ENCODE measurements around the gene DNAH1. TPM values are rescaled to one million over a fixed set of nuclear protein-coding genes. Genes with fewer than 3 reads are reported as not detected.

Gene DNAH1
- total RNA-seq, 2 experiments from 2014 or later, result 5.8 to 14.2 TPM

GRCh38 chr3:52401551-52401950, 85.4 kb downstream of the DNAH1 start:
- TF ChIP-seq, protein P1, sequence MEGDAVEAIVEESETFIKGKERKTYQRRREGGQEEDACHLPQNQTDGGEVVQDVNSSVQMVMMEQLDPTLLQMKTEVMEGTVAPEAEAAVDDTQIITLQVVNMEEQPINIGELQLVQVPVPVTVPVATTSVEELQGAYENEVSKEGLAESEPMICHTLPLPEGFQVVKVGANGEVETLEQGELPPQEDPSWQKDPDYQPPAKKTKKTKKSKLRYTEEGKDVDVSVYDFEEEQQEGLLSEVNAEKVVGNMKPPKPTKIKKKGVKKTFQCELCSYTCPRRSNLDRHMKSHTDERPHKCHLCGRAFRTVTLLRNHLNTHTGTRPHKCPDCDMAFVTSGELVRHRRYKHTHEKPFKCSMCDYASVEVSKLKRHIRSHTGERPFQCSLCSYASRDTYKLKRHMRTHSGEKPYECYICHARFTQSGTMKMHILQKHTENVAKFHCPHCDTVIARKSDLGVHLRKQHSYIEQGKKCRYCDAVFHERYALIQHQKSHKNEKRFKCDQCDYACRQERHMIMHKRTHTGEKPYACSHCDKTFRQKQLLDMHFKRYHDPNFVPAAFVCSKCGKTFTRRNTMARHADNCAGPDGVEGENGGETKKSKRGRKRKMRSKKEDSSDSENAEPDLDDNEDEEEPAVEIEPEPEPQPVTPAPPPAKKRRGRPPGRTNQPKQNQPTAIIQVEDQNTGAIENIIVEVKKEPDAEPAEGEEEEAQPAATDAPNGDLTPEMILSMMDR (conservative IDR thresholded peaks at IDR 0.05; ENCODE audit: low read length), result no peak
- POLR2A ChIA-PET, result no interaction called here
- intact Hi-C loops (cut with micrococcal nuclease; ENCODE audit: unreplicated experiment), result no loop called here
- no peak overlapping the region for H2AFZ ChIP-seq (ENCODE audit: low read length)
- no peaks in the 10 kb centered on the region for H3K4me1 ChIP-seq (ENCODE audit: insufficient read depth, low read length, poor library complexity, severe bottlenecking)
- H3K4me2 ChIP-seq (ENCODE audit: low read length), result no peak overlapping the region
- no peaks in the 10 kb centered on the region for H3K9me3 ChIP-seq (ENCODE audit: low read length)
- CTCF ChIA-PET (ENCODE audit: unreplicated experiment), result no interaction called here
- no TSS peak for BruUV-seq (replicated peaks)
- H3K36me3 ChIP-seq (ENCODE audit: insufficient read depth, low read length), result peaks cover 71% of the 10 kb centered on the region
- no peak overlapping the region for H3K27ac ChIP-seq (ENCODE audit: low read depth, low read length, poor library complexity, severe bottlenecking)
- DNase-seq (ENCODE audit: low spot score), result no peak
- no peaks in the 10 kb centered on the region for H3K9me2 ChIP-seq (ENCODE audit: insufficient read depth, low read length)
- H3K79me2 ChIP-seq (ENCODE audit: insufficient read depth, low read depth, low read length), result no peaks in the 10 kb centered on the region
- no peak overlapping the region for H3K4me3 ChIP-seq (ENCODE audit: low read depth, low read length, poor library complexity, severe bottlenecking)
- no peaks in the 10 kb centered on the region for H4K20me1 ChIP-seq (ENCODE audit: insufficient read depth, low read length)

- DNase-seq (ENCODE audit: low spot score), result no peak
- ChIA-PET POLR2A (no interaction called here), CTCF (ENCODE audit: unreplicated experiment) (no interaction called here)
- no peak overlapping the region for H3K4me2 ChIP-seq (ENCODE audit: low read length)
- no peaks in the 10 kb centered on the region for H3K4me1 ChIP-seq (ENCODE audit: insufficient read depth, low read length, poor library complexity, severe bottlenecking)
- H3K36me3 ChIP-seq (ENCODE audit: insufficient read depth, low read length), result peaks cover 77% of the 10 kb centered on the region
- H3K27ac ChIP-seq (ENCODE audit: low read depth, low read length, poor library complexity, severe bottlenecking), result no peak overlapping the region
- intact Hi-C loops (cut with micrococcal nuclease; ENCODE audit: unreplicated experiment), result no loop called here
- no peak overlapping the region for H3K4me3 ChIP-seq (ENCODE audit: low read depth, low read length, poor library complexity, severe bottlenecking)
- H3K79me2 ChIP-seq (ENCODE audit: insufficient read depth, low read depth, low read length), result no peaks in the 10 kb centered on the region
- H3K9me3 ChIP-seq (ENCODE audit: low read length), result no peaks in the 10 kb centered on the region
- H4K20me1 ChIP-seq (ENCODE audit: insufficient read depth, low read length), result no peaks in the 10 kb centered on the region
- TF ChIP-seq EZH2phosphoT487 (IDR thresholded peaks at IDR 0.05; ENCODE audit: borderline replicate concordance, low read depth, low read length), result no peak
- TF ChIP-seq, protein P1 (conservative IDR thresholded peaks at IDR 0.05; ENCODE audit: low read length), result no peak
- no TSS peak for BruUV-seq (replicated peaks)
- no peaks in the 10 kb centered on the region for H3K9me2 ChIP-seq (ENCODE audit: insufficient read depth, low read length)
- no peak overlapping the region for H2AFZ ChIP-seq (ENCODE audit: low read length)
These were observed 86.0 kb downstream of the DNAH1 start for GRCh38 chr3:52402101-52402521.

DNA sequence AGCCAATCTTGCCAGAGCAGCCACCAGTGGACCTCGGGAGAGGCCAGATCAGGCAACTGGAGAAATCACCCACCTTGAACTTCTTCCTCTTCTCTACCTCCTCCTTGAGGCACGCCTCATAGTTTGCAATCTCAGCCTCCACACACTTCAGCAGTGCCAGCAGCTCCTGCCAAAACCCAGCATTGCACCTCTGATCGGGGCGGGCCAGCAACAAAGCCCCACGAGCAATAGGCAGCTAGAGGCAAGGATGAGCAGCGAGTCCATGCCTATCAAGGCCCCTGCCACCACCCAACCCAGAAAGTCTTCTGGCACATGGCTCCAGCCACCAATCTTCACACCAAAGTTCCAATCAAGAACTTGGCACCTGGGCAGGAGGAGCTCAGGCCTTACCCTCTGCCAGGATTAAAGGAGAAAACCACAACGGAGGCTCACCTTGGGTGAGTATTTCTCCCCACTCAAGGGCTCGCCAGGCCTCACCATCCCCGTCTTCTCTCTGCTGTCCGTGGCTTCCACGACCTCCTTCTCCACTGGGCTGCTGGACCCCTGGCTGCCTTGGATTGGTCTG, 86.7 kb downstream of the DNAH1 start:
- no TSS peak for BruUV-seq (replicated peaks)
- CTCF ChIA-PET (ENCODE audit: unreplicated experiment), result no interaction called here

More for the DNA sequence above, 86.7 kb downstream of the DNAH1 start:
- no peaks in the 10 kb centered on the region for H3K9me3 ChIP-seq (ENCODE audit: low read length)
- peaks cover under 1% of the 10 kb centered on the region; the same call in 1 of the 2 replicates for H3K79me2 ChIP-seq (ENCODE audit: insufficient read depth, low read depth, low read length)
- H3K4me3 ChIP-seq (ENCODE audit: low read depth, low read length, poor library complexity, severe bottlenecking), result no peak overlapping the region
- no peaks in the 10 kb centered on the region for H3K9me2 ChIP-seq (ENCODE audit: insufficient read depth, low read length)
- TF ChIP-seq, protein P1 (conservative IDR thresholded peaks at IDR 0.05; ENCODE audit: low read length), result no peak
- no peak for TF ChIP-seq EZH2phosphoT487 (IDR thresholded peaks at IDR 0.05; ENCODE audit: borderline replicate concordance, low read depth, low read length)
- H3K4me1 ChIP-seq (ENCODE audit: insufficient read depth, low read length, poor library complexity, severe bottlenecking), result no peaks in the 10 kb centered on the region
- intact Hi-C loops (cut with micrococcal nuclease; ENCODE audit: unreplicated experiment), result no loop called here
- H3K36me3 ChIP-seq (ENCODE audit: insufficient read depth, low read length), result peaks cover 83% of the 10 kb centered on the region
- H2AFZ ChIP-seq (ENCODE audit: low read length), result no peak overlapping the region
- no peak for DNase-seq (ENCODE audit: low spot score)
- POLR2A ChIA-PET, result no interaction called here
- no peaks in the 10 kb centered on the region for H4K20me1 ChIP-seq (ENCODE audit: insufficient read depth, low read length)
- no peak overlapping the region for H3K27ac ChIP-seq (ENCODE audit: low read depth, low read length, poor library complexity, severe bottlenecking)
- no peak overlapping the region for H3K4me2 ChIP-seq (ENCODE audit: low read length)
